ENCODE data around the gene DST.

- TF ChIP-seq EZH2phosphoT487 (IDR thresholded peaks at IDR 0.05; ENCODE audit: borderline replicate concordance) (no peak), CTCF (conservative IDR thresholded peaks at IDR 0.05; ENCODE audit: low read length) (no peak)
Observed at GRCh38 chr6:56552187-56553130, 90.2 kb downstream of the DST start.

Measured in Loucy (cell line).